Measurements from ENCODE around the gene APP.

Gene APP

DNA sequence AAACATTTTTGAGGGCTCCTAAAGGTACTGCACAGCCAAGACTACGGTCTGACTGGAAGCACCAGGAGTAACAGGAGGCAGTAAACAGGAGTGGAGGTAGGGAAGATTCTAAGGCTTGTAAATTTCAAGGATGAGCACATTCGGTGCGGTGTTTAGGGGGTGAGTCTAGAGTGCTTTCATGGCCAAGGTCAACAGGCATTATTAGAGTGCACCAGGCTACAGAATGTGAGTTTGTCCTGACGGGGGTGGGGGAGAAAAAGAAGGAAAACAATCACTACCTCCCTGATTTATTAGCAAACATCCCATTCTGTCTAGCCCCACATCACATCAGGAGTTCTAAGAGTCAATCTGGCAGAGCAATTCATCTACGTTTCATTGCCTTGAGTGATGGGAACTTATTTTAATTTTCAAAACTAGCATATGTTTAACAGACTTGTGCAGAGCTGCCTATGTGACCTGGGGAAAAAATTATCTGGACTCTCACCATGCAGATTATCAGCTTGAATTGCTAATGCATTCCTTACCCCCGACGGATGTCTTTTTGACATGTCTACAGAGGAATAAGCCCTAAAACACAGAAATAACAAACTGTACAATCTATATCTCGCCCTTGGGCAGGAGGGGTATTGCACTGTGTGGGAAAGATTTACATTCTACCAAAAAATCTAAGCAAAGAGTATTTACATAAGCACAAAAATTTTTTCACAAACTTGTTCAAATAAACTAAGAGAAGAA, 45.0 kb downstream of the APP start:
- no peak for DNase-seq

DNA sequence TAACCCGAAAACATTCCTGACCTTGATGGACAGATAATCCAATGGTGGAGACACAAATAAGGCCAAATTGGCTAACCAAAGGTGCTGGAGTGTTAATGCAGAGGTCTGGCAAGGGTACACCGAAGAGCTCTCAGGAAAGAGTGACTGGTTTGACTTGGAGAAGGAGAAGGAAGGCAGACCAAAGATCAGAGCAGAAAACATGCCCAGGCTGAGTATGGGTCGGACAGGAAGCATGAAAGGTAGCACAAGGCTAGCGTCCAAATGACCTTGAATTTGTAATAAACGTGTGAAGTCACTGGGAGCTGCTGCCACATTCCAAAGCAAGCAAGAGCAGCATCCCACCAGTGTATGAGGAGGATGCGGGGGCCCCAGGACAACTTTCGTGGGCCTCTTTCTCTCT, 45.7 kb downstream of the APP start:
- DNase-seq: no peak

DNA sequence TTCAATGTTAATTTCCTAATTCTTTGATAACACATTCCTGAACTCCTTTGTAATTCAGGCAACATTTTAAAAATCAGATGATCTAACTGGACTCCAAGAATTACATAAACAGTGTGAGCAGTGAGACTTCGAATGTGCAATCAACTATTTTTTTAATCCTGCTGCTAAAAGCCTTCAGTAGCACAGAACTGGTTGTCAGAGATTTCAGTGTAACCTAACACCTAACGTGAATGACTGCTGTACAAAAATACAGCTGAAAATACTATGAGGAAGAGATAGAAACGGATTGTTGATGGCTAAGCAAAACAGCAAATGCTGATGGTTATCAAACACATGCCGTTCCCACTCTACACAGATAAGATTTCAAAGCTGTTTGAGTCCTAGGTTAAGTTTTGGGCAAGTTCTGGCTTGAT, 46.1 kb downstream of the APP start:
- DNase-seq: no peak

DNA sequence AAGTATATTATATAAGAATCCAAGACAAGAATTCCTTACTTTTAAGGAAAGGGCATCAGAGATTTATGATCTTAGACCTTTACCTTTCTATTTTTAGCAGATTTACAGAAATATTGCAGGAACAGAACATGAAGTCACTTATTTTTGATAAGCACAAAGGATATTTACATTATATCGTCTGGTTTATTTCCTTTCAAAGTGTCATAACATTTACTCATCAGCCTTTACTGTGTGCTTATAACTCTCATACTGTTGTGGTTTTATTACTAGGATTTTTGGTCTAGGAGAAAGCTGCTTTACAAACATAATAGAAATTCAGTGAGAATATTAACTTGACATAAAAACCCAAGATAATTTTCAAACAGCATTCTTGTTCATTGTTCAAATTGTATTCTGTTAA, 47.6 kb downstream of the APP start:
- no peak for DNase-seq

DNA sequence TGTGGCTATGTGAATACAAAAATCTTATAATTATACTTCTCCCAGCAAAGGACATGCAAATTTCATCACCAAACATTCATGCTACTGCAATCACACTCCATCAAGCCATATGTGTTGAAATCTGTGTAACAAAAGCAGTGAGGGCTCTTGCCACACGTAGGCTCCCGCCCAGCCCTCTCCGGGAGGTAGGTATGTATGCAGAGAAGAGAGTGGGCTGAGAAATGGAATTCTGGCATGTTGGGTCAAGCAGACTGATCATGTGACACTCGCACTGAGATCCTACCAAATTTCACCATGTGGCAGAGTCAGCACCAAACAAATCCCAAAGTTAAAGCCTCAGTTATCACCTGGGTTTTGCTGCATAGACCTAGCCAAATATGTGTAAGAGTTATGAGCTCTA, 49.7 kb downstream of the APP start:
- DNase-seq: no peak

DNA sequence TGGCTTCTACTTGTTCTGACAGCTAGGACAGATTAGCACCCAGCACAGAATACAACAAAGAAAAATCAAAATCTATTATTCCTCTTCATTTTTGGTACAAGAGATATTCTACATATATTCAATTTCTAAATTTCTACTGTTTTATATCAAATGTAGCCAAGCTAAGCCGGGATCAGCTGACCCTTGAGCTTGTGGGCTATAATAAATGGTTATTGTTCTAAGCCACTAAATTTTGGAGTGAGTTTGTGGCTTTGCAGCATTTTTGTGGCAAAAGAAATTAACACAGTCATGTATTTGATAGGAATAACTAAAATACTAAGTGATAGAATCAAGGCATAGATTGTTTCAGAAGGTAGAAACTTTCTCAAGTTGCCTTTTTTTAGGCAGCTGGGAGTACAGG, 50.7 kb downstream of the APP start:
- no peak for DNase-seq

DNA sequence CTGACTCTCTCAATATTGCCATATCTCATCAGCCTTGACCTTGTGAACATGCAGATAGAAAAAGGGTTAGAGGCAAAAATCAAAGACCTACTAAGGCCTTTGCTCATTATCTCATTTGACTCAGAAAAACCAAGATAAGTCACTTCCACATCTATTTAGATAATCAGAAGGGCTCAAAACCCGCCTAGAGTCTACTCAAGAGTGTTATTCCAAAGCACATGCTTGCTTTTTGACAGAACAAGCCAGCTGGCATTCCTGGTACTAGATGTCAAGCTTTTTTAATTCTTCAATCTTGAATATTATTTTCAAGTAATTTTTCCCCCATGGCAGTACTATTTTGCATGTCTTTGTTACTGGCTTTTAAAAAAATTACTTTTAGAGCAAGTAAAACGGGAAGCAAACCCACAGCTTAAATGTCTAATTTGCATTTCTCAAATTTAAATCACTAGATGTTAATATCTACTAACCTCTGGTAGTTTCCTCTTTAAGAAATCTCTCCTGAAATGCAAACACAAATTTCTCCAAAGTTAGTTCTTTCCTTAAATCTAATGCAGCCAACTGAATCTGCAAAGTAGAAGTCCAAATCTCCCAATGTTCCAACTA, 51.5 kb downstream of the APP start:
- no peak for DNase-seq

DNA sequence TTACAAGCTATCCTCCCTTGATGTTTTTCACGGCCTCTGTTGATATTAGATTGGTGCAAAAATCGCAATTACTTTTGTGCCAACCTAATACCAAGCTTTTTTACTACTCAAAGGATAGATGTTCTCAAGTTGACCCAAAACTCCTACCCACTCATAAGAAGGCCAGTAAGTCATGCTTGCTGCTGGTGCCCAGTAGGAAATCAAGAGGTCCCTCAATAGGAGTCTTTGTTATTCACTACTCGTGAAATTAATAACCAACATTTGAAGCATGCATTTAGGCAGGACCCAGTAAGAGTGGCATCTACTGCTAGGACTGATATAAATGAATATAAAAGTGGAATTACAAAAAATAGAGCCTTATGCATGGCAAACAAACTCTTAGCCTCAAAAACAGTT, 52.6 kb downstream of the APP start:
- no peak for DNase-seq

DNA sequence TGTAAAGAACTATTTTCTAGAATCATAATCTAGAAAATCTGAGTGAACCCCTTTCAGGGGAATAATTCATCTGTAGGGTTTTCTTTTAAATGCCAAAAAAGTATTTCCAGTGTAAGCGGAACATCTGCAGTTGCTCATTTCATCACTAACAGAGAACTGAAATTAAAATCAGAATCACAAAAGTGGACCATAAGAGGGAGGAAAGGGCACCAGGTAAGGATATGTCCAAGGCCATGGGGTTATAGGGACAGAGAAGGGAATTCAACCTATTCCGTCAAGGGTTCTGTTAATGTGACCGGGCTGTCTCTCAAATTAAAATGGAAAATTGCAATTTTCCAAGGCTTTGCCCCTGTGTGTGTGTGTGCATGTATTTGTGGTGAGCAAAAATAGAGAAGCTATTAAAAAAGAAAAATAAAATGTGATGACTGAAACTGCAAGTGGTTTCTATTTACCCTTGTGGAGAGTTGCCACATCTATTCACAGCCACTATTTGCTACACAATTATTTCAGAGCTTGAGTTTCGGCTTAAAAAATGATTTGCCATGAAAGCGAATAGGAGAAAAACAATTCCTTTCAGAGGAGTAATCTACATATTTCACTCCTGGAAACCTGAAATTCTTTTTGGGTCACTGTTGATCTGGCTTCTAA, 53.1 kb downstream of the APP start:
- DNase-seq: no peak

DNA sequence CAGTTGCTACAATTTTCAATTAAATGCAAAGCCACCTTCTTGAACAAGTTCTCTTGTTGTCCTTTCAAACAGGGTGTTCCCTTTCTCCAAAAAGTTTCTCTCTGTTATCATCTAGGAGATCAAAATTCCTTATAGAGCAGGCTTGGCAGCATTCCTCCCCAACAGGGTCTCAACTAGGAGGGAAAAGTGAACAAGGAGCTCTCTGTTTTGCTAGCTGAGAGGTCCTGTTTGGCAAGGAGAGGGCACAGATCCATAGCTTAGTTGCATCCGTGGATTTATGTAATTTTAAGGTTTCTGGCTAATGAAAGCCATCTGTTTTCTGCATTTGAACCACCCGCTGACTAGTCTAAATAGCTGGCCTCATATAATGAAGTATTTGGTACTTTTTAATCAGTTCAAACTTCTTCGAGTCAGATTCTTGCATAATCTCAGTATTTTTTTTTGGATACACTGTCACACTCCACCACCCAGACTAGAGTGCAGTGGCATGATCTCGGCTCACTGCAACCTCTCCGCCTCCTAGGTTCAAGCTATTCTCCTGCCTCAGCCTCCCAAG, 54.0 kb downstream of the APP start:
- no peak for DNase-seq

DNA sequence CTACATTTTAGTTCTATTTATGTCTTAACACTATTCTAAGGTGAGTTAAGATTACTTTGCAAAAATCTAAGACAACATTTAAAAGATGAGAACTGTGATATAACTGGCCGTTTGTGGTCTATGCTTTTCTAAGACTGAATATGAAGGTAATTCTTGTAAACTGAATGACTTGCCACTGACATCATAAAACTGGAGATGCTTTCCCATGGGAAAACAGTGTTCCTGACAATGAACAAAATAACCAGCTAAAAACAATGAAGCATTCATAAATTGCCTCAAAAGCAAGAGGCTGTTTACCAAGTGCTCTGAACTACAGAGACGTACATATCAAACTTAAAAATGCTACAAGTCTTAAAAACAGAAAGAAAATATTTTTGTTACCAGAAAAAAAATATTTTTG, 54.7 kb downstream of the APP start:
- DNase-seq: no peak

DNA sequence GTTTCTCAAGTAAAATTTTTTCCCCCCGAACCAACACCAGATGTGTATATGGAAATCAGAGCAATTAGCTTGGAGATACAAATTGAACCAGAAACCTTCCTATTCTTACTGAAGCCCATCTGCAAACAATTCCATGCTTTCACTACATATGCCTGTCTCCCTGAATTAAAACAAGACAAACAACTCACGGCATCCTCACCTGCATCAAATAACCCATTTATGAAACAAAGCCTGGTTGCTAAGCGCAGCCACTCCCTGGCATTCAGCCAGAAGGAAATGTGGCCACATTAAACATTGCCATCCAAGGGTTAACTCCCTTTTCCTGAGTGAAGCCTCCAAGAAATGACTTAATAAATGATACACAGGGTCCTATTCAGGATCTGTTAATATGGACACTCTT, 55.3 kb downstream of the APP start:
- no peak for DNase-seq

DNA sequence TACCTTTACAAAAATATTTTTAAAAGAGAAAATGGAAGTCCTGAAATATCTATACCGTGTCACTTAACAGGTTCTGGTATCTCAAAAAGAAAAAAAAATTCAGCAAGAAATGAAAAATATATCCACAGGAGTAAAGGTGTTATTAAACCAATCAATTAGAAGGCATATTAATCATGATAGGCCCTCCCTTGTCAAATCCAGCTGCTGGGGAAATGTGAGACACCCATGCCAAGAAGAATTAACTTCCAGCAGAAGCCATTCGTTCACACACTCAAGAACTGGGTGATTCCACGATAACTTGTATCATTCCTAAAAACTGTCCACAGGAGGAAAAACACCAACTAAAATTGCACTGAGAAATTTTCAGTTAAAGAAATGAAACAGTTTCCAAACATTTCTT, 57.6 kb downstream of the APP start:
- DNase-seq: no peak

DNA sequence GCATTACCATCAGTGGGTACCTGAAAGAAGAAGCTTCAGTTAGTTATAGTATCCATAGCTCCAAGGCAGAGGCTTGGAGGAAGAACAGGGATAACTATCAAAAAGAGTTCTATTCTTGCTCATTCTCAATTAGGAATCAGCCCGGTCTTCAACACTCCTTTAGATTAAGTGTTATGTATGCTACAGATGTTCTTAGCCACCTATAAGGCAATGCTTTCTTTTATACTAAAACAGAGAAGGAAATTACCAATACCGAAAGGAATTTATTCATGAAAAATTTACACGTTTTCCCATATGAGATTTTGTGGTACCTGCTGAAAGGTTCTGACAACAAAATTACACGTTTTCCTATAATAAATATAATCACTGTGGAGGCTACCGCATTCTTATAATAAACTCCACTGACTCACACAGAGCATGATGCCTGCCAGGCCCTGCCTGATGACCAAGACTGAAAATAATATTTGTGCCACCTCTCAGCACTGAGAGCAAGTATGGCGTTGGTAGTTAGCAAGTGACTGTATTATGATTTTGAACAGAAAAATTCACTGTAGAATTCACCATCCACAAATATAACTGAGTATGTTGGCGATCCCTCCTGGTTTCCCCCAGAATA, 58.3 kb downstream of the APP start:
- DNase-seq: no peak

DNA sequence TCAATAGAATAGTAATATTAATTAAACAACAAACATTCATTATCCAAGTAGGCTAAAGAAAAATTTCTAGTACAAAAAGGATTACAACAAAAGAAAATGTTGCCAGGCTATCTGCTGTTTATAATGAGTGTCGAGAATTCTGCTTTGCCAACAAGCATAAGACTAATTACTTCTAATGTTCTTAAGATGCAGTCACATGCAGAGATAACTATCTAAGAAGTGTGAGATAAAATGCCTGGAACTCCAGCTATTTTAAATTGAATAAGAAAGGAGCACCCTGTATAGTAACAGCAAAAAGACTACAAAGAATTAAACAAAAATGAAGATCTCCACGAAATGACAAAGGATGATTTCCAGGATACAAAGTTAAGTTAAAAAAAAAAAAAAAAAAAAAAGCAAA, 59.9 kb downstream of the APP start:
- DNase-seq: no peak

DNA sequence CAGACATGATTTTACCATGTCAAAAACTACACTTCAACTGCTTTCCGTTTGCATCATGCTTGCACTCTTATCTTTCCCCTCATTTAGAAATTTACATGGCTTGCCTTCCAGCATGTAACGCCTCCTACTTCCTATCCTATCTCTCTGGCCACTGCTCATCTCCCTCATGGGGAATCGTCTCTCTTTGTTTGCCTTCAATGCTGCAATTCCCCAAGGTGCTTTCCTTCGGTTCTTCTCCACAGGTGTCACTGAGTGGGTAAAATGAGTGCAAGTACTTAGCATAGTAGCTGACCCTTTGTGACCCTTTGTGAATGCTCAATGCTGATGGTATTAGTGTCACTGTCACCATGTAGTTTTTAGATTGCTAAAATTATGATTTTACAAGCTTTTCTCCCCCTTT, 63.1 kb downstream of the APP start:
- DNase-seq: no peak

DNA sequence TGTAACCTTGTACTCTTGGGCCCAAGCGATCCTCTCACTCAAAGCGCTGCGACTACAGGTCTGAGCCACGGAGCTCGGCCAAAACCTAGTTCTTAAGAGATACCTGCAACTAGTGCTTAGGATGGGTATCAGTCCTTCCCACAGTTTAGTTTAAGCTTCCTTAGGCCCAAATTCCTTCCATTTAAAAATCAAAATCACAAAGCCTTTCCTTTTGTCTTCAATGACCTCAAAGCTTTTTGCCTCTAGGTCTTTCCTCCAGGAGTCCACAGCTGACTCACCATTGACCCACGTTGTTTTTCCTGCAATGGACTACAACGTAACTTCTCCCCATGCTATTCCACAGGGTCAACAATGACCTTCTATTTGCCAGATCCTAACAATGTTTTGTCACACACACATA, 64.0 kb downstream of the APP start:
- DNase-seq: no peak

DNA sequence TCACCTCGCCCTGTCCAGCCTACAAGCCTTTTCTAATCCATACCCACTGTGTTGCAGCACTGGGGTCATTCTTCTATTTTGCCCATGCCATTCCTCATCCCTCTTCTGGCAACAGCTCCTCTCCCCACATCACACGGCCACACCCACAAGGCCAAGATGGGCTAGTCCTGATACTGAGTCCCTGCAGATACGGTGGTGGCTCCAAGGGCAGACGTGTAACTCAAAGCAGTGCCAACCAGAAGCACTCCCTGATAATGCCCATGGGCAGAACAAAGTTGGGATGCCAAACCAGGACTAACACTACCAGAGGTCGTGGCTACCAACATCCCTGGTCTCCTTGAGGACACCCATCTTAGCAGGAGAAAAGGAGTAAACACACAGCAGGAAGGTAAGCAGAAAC, 64.8 kb downstream of the APP start:
- no peak for DNase-seq

DNA sequence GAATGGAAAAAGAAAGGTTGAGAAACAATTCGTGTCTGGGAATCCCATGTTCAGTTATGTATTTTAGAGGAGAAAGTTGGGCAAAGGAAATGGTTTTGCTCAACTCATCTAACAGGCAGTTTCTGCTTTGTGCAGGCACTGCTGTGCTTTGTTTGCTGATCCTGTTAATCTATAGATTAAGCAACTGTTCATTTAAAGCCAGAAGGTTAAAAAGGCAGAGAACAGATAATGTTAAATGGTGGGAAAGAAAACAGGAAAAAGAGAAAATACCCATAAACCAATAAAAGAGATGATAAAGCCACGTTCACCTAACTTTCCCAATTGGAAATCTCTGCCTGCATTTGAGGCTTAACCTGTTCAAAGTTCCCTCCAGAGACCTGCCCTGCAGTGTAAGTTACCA, 70.0 kb downstream of the APP start:
- no peak for DNase-seq

DNA sequence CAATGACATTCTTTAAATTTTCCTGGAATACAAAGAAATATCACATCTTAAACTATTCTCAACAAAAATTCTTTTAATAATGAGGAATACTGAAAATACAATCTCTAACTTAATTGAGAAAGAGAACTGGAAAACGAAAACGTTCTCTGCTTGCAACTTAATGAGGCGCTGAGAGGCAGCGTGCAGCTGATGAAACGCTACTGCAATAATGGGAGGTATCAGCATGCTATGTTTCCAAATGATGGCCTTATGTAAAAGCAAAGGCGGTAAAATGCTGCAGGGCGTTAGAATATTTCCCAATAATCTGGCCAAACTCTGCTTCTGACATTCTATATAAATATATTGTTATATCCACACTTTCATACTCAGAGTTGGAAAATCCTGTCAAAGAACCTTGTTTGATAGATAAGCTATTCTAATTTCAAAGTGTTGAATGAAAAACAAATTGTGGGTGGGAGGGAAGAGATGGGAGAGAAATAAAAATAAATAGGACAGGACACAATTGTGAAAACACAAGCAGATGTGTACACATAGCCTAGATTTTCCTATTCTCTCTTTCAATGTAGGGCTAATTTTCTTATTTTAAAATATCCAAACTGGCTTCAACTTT, 70.9 kb downstream of the APP start:
- DNase-seq: no peak

DNA sequence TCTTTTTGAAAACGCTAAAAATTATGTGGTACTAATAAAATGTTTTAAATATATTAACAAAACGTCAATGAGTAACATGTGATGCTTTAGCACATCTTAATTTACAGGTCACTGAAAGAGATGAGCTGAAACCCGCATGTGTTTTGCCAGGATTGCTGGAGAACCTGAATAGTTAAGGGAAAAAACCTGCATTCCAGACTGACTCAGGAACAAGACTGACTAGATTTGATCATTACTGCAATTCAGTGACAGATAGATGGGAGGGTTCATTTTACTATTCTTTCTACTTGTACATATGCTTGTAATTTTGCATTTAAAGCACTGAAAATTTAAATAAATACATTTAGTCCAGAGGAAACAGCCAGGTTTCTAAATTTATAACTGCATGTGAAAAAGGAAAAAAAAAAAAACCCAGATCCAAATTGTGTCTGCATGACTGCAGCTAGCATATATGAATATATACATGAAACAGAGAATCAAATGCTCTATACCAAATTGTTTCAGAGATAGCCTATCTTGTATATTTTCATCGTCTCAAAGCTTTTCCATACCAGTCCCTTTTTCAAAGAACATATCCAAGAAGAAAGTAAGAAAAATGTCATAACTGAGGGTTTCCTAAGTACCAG, 71.7 kb downstream of the APP start:
- DNase-seq: no peak

DNA sequence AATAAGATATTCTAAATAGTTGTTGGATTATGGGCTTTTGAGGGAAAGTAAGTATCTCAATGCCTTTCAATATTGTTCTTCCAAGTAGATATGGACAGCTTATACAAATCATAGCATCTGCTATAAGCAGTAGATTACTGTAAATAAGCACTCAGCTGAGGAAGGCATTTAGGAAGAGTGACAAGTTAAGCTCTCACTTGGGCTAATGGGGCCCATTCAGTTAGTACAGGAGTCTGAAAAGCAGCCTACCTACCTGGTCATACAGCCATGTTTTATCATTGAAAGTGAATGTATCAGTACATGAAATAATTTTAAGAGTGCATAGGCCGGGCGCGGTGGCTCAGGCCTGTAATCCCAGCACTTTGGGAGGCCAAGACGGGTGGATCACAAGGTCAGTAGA, 73.1 kb downstream of the APP start:
- DNase-seq: no peak
